ELR (cell line): ENCODE data around the gene TCF7L2.

Source experiments
- DNase-seq: peaks from one replicate; pipeline ENCODE4 v3.0.0-alpha.2; 2015; ENCODE audit warnings: low read depth

TCF7L2 gene

GRCh38 chr10:112949875-112950507 lies at the start of gene TCF7L2:
Gene TCF7L2, plus strand, starts transcription at chr10:112950247. Its CDS starts 510 bp downstream, at chr10:112950757.
- peak; percentile 98 for DNase-seq

DNA sequence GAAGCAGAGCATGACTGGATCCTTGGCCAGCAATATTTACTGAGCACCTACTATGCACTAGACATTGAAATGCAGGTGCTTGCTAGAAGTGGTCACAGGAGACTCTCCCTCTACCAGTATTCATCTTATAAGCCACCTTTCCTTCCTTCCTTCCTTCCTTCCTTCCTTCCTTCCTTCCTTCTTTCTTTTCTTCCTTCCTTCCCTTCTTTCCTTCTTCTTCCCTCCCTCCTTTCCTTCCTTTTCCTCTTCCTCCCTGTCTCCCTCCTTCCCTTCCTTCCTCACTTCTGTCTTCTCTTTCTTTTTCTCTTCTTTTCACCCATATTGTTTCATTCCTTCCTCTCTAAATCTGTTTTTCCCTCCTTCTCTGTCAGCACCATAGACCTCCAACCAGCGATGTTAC lies 47.3 kb upstream of the TCF7L2 start:
- DNase-seq = no peak

DNA sequence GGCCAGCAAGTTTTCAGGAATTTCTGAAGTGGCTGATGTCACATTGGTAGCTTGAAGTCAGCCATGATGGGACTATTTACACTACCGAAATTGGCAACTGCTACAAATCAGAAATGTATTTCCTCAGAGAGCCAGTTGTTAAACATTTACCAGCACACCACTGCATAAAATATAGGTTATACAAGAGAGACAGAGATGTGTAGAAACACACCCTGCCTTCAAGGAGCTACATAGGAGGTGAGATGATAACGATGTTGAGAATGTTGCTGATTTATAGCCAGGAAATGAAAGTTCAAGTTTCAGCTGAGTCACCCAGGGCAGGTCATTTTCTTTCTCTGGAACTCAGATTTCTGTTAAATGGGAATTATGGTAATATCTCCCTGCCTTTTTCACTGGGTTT lies 46.0 kb upstream of the TCF7L2 start:
- DNase-seq = peak; percentile 73

DNA sequence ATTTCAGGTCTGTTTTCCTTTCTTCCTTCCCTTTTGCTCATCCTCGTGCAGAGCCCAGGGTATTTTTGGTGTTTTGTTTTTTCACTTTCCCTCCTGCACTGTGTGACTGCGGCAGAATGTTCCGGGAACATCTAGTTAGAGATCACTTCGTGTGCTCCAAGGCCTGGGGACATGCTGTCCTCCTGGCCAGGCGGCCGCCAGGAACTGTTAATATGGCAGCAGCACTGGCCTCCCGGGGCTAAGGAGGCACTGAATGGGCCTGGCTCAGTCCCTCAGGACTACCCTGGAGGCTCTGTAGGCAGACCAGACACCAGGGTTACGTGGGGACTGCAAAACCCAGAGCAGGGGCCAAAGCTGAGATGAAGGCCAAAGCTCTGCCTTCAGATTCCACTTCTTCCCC lies 43.1 kb upstream of the TCF7L2 start:
- DNase-seq = no peak

- peak; percentile 48 for DNase-seq
Measured at GRCh38 chr10:112907893-112908292, 42.2 kb upstream of the TCF7L2 start.

DNA sequence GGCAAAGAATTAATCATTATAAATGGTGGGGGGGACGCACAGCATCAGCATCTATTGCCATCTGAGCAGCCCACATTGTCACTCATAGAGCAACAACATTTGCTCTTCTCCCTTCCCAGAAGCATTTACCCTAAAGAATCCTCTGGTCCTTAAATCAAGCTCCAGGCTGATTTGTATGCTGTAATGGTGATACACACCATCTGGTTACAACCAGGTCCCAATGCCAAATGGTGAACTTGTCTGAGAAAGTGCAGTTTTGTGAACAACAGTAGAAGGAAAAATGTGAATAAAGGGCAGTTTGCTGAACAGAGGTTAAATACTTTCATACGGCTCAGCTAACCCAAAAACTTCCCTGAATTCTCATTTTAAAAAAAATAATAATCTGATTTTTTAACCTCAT lies 38.8 kb upstream of the TCF7L2 start:
- no peak for DNase-seq

DNA sequence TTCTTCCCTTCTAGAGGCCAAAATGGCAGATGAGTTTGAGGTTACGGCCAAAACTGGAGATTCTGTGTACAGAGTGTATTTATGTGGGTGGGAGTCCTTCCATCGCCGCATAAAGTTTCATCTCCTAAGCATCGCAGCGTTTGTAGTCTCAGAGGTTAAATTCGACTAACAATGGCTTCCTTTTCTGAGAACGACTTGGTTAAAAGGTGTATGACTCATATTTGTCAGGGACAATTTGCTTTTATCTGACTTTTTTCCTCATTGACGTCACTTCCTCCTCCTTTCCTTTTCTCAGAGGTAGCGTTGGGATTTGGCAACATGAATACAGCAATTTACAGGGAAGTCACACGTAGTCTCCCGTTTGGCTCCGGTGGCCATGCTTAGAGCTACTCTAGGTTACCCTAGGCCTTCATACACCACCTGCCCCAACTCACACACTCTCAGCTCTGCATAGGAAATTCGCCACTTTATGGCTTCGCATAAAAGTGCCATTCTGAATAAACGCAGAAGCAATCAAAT lies 37.6 kb upstream of the TCF7L2 start:
- no peak for DNase-seq

DNA sequence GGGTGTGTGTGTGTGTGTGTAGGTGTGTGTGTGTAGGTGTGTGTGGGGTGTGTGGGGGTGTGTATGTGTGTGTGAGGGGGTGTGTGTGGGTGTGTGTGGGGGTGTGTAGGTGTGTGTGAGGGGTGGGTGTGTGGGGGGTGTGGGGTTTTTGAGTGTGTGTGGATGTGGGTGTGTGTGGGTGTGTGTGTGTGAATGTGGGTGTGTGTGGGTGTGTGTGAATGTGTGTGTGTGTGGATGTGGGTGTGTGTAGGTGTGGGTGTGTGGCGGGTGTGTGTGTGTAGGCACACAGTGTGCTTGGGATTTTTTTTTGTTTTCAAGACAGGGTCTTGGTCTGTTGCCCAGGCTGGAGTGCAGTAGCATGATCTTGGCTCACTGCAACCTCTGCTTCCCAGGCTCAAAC lies 36.8 kb upstream of the TCF7L2 start:
- no peak for DNase-seq

DNA sequence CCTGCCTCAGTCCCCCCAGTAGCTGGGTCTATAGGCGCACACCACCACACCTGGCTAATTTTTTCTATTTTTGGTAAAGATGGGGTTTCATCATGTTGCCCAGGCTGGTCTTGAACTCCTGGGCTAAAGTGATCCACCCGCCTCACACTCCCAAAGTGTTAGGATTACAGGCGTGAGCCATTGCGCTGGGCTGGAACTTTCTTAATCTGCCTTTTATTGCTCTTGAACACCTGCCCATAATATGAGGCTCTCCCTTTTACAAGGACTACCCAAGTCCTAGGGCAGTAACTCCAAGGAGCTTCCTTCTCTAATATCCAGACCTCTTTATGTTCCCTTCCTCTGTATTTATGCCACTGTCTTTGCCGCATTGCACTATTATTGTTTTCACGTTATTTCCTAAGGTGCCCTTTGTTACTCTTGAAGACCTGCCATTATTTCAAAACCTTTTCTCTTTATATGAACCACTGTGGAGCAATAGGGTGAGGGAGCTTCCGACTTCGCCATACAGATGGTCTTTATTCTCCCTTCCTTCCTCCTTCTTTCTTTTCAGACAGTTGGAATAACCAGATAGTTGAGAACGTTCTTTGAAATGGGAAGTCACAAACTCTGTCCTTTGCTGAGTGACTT lies 36.3 kb upstream of the TCF7L2 start:
- no peak for DNase-seq

GRCh38 chr10:112914288-112914952 lies 35.6 kb upstream of the TCF7L2 start:
- no peak for DNase-seq

GRCh38 chr10:112915590-112916572 lies 34.2 kb upstream of the TCF7L2 start:
- peak; percentile 71 for DNase-seq

GRCh38 chr10:112917681-112918080 lies 32.4 kb upstream of the TCF7L2 start:
- no peak for DNase-seq

- DNase-seq = no peak
Measured at GRCh38 chr10:112918771-112919170, 31.3 kb upstream of the TCF7L2 start.

DNA sequence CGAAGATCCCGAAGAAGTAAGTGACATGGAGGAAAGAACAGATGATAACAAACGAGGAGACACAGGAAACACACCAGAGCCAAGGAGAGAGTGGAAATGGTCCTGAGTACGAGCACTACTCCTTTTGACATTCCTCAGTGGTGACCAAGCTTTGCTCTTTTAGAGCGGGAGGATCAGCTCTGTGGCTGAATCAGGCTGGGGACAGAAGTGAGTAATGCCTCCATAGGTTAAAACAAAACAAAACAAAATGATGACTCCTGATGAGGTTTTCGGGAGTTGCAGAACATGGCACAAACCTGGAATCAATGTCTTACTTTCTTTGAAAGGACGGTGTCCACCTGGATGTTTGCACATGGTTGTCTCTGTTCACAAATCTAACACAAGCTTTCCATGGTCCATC lies 30.3 kb upstream of the TCF7L2 start:
- DNase-seq = peak; percentile 96

GRCh38 chr10:112926906-112927688 lies 22.9 kb upstream of the TCF7L2 start:
- no peak for DNase-seq

DNA sequence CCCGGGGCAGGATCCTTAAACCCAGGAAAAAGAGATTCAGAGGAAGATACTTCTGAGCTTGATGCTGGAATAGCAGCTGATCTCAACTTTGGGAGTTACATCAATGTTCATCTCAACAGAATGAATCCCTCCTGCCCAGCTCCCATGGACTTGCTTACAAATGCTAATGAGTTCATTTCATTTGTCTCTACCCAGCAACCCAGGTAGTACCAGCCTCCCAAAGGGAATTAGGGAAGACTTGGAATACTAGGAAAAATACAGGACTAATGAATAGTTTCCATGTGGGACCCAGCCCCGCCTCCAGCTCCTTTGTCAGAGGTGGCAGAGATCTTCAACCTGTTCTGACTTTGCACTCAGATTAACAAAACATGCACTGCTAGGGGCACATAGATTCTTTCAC lies 22.1 kb upstream of the TCF7L2 start:
- DNase-seq = no peak

GRCh38 chr10:112932658-112933057 lies 17.4 kb upstream of the TCF7L2 start:
- DNase-seq = no peak

- no peak for DNase-seq
Measured at GRCh38 chr10:112934193-112934592, 15.9 kb upstream of the TCF7L2 start.

GRCh38 chr10:112938808-112939482 lies 11.1 kb upstream of the TCF7L2 start:
- DNase-seq = no peak

DNA sequence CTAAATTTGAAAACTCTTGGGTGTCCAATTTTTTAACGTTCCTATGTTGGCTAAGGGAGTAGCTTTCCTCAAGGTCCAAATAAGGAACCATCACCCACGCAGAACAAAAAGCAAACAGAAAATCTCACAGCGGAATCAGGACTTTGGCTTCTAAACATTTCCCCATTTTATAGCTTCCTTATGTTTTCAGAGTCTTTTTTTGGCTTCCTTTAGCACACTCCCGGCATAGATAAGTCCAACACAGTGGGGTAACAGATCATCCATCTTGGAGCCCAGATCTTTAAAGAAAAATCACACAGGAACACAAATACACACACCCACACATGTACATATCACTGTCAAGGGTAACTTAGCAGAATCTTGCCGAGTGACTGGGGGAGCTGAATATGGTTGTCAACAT lies 4.2 kb upstream of the TCF7L2 start:
- DNase-seq = no peak

GRCh38 chr10:112946649-112947048 lies 3.4 kb upstream of the TCF7L2 start:
- DNase-seq = no peak
